SU-DHL-6 (cell line): Measurements from ENCODE around the gene TGM1.

Source experiments
- EZH2phosphoT487 ChIP-seq: fragments of 200-600 bp; sonication (generic), shearing (Covaris generic); conservative IDR thresholded peaks from 2 replicates; pipeline ENCODE4 v1.6.1; 2018; ENCODE audit warnings: mild to moderate bottlenecking, antibody characterized with exemption, low read length, moderate library complexity, mixed read lengths
- TF ChIP-seq, protein P1 (sequence below): fragments of 200-600 bp; sonication (generic); IDR thresholded peaks from one replicate; pipeline ENCODE4 v1.5.1; 2017; ENCODE audit warnings: antibody characterized with exemption, mild to moderate bottlenecking, low read length, moderate library complexity; ENCODE audit not compliant: insufficient read depth, poor library complexity, severe bottlenecking

DNA sequence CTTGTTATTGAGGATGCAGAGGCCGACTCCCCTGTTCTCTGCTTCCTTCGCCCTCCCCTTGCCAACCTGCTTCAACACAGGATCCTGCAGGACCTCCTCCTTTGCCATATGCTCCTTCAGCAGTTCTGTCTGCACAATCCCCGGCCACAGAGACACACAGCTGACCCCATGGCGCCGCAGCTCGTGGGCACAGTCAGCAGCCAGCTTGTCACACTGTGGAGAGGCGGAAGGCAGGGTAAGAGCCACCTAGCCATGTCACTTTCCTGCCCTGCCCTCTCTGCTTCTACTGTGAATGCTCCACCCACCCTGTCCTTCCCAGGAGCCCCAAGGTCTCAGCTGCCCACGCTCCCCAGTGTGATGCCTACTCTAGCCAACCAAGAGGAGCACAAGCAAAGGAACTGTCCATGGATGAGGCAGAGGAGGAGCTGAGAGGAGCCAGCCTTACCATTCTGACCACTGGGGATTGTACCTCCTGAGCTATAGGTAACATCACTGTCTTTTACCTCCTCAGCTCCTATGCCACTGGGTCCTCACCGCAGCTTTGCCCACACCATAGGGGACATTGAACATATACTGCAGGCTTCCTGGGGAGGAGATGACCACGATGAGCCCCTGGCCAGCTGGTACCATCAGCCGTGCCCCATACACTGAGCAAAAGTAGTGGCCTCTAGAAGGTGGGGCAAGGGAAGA lies 29.3 kb upstream of the TGM1 start:
- TF ChIP-seq, protein P1, sequence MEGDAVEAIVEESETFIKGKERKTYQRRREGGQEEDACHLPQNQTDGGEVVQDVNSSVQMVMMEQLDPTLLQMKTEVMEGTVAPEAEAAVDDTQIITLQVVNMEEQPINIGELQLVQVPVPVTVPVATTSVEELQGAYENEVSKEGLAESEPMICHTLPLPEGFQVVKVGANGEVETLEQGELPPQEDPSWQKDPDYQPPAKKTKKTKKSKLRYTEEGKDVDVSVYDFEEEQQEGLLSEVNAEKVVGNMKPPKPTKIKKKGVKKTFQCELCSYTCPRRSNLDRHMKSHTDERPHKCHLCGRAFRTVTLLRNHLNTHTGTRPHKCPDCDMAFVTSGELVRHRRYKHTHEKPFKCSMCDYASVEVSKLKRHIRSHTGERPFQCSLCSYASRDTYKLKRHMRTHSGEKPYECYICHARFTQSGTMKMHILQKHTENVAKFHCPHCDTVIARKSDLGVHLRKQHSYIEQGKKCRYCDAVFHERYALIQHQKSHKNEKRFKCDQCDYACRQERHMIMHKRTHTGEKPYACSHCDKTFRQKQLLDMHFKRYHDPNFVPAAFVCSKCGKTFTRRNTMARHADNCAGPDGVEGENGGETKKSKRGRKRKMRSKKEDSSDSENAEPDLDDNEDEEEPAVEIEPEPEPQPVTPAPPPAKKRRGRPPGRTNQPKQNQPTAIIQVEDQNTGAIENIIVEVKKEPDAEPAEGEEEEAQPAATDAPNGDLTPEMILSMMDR, result no peak
- TF ChIP-seq EZH2phosphoT487, result no peak
